ENCODE data around the gene SLC26A5. TPM values are rescaled to one million over a fixed set of nuclear protein-coding genes. Genes with fewer than 3 reads are reported as not detected.

Gene SLC26A5
- total RNA-seq, 4 donors from 2014 or later = 0.19 TPM; not detected in 3

DNA sequence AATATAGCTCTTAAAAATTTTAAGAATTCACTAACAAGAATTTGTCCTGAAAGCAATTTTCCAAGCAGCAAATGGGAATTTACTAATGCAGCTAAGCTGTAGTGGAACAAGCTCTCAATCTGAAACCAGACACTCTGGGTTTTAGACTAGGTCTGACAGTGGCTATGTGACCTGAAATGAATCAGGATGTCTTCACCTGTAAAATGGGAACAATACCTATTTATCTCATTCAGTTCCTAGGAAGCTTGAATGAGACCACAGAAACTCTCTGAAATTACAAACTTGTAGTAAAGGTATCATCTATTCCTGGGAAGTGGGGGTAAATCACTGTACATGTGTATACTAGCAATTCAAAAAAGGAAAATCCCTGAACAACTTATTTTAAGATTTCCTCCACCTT is 102.7 kb downstream of the SLC26A5 start:
- Histone ChIP-seq H3K27me3 (no peaks in the 10 kb centered on the region), H3K4me1 (peaks cover 8 to 52% (median 18%) of the 10 kb centered on the region in 3 donors), H3K4me3 (peak overlapping the region; percentile 79 to 98 (median 90)), H3K9me3 (no peaks in the 10 kb centered on the region), H3K27ac (peak overlapping the region in 2 of 4 donors; percentile 90 to 92), H3K36me3 (peaks cover 3 to 37% (median 7%) of the 10 kb centered on the region in 3 donors)
- no peak for TF ChIP-seq POLR2A (IDR thresholded peaks at IDR 0.05)
- TF ChIP-seq, protein P1, sequence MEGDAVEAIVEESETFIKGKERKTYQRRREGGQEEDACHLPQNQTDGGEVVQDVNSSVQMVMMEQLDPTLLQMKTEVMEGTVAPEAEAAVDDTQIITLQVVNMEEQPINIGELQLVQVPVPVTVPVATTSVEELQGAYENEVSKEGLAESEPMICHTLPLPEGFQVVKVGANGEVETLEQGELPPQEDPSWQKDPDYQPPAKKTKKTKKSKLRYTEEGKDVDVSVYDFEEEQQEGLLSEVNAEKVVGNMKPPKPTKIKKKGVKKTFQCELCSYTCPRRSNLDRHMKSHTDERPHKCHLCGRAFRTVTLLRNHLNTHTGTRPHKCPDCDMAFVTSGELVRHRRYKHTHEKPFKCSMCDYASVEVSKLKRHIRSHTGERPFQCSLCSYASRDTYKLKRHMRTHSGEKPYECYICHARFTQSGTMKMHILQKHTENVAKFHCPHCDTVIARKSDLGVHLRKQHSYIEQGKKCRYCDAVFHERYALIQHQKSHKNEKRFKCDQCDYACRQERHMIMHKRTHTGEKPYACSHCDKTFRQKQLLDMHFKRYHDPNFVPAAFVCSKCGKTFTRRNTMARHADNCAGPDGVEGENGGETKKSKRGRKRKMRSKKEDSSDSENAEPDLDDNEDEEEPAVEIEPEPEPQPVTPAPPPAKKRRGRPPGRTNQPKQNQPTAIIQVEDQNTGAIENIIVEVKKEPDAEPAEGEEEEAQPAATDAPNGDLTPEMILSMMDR (IDR thresholded peaks at IDR 0.05) = no peak
- DNase-seq = no peak
- intact Hi-C loops (cut with DNase I) = no loop called here

GRCh38 chr7:103341466-103341865 is 104.5 kb downstream of the SLC26A5 start:
- WGBS, 2 donors = 72 to 75% methylated on average over 2 of the region's 2 CpGs
- no peak overlapping the region for H3K4me3 ChIP-seq
- intact Hi-C loops (cut with DNase I) = no loop called here
- no peaks in the 10 kb centered on the region for H3K9me3 ChIP-seq
- H3K27ac ChIP-seq = no peak overlapping the region
- peaks cover 6 to 40% (median 13%) of the 10 kb centered on the region in 3 donors for H3K4me1 ChIP-seq
- H3K36me3 ChIP-seq = peaks cover 10 to 55% (median 13%) of the 10 kb centered on the region in 3 donors
- DNase-seq = no peak
- TF ChIP-seq, protein P1 (IDR thresholded peaks at IDR 0.05) = no peak
- TF ChIP-seq POLR2A (IDR thresholded peaks at IDR 0.05) = no peak
- no peaks in the 10 kb centered on the region for H3K27me3 ChIP-seq

- no peak for DNase-seq
- intact Hi-C loops (cut with DNase I) = no loop called here
- TF ChIP-seq, protein P1 (IDR thresholded peaks at IDR 0.05) = no peak
- TF ChIP-seq POLR2A (IDR thresholded peaks at IDR 0.05) = no peak
- WGBS, 2 donors = 87 to 89% methylated on average over 2 of the region's 2 CpGs
- Histone ChIP-seq H3K9me3 (no peaks in the 10 kb centered on the region), H3K27ac (no peak overlapping the region), H3K4me1 (peaks cover 6 to 27% (median 13%) of the 10 kb centered on the region in 3 donors), H3K4me3 (no peak overlapping the region), H3K36me3 (peaks cover 10 to 81% (median 13%) of the 10 kb centered on the region in 3 donors), H3K27me3 (no peaks in the 10 kb centered on the region)
Measured at GRCh38 chr7:103338864-103339263, 107.1 kb downstream of the SLC26A5 start.

DNA sequence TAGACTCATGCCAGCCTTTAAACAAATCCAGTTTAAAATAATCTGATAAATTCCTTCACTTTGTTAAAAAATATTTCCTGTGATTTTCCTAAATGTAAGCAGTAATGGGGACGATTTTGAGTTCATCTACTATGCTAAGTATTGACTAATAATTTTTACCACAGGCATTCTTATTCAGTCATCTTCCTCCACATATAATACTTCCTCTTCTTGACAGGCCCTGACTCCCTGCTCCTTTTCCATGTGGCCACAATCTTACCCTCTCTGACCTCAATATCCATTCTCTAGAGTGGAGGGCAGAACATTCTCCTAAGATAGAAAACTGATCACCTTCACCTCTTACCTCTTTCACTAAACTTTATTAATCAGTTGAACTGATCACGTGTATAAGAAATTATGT is 109.2 kb downstream of the SLC26A5 start:
- Histone ChIP-seq H3K4me1 (peaks cover 0 to 9% (median 0%) of the 10 kb centered on the region in 3 donors), H3K27me3 (no peaks in the 10 kb centered on the region), H3K4me3 (no peak overlapping the region), H3K36me3 (peaks cover 10 to 98% (median 13%) of the 10 kb centered on the region in 3 donors), H3K27ac (no peak overlapping the region), H3K9me3 (no peaks in the 10 kb centered on the region)
- 83 to 84% methylated on average over 2 of the region's 2 CpGs for WGBS, 2 donors
- no peak for DNase-seq
- intact Hi-C loops (cut with DNase I) = no loop called here
- no peak for TF ChIP-seq POLR2A (IDR thresholded peaks at IDR 0.05)
- TF ChIP-seq, protein P1 (IDR thresholded peaks at IDR 0.05) = no peak

GRCh38 chr7:103325744-103326143 is 120.3 kb downstream of the SLC26A5 start:
- no peak overlapping the region for H3K4me3 ChIP-seq
- 72 to 77% methylated on average over 8 of the region's 8 CpGs for WGBS, 2 donors
- no peaks in the 10 kb centered on the region for H3K27me3 ChIP-seq
- intact Hi-C loops (cut with DNase I) = no loop called here
- no peaks in the 10 kb centered on the region for H3K4me1 ChIP-seq
- H3K9me3 ChIP-seq = no peaks in the 10 kb centered on the region
- DNase-seq = no peak
- TF ChIP-seq, protein P1 (IDR thresholded peaks at IDR 0.05) = no peak
- no peak for TF ChIP-seq POLR2A (IDR thresholded peaks at IDR 0.05)
- no peak overlapping the region for H3K27ac ChIP-seq
- peaks cover 4 to 92% (median 15%) of the 10 kb centered on the region in 3 donors for H3K36me3 ChIP-seq

Small RNA genes lying within 50 kb of the gene (small RNA-seq; reads per million reads assigned to genes)
- gene RF00019 (0 reads per million in 4 donors), gene RPS29P16 (0 reads per million in 4 donors)

Other genes with a start within 250 kb of the SLC26A5 start
- gene PMPCB, start 148.8 kb downstream of the SLC26A5 start, total RNA-seq = 10 to 100 TPM; 34.7 to 65.0 (median 46.3) TPM
- gene DNAJC2, start 101.4 kb downstream of the SLC26A5 start, total RNA-seq = 10 to 100 TPM; 10.9 to 26.1 (median 17.7) TPM
- gene PSMC2, start 98.6 kb downstream of the SLC26A5 start, total RNA-seq = 100 to 1,000 TPM in 3 of 4 donors, 10 to 100 TPM in 1; 65.9 to 128 (median 105) TPM

Measured in esophagus squamous epithelium (tissue), 5 donors.